Measurements from ENCODE around the gene GALNT3. TPM values are rescaled to one million over a fixed set of nuclear protein-coding genes. Genes with fewer than 3 reads are reported as not detected.

The GALNT3 gene
- total and polyA plus RNA-seq, 2 experiments from 2014 or later = 0.21 TPM; not detected in 1

DNA sequence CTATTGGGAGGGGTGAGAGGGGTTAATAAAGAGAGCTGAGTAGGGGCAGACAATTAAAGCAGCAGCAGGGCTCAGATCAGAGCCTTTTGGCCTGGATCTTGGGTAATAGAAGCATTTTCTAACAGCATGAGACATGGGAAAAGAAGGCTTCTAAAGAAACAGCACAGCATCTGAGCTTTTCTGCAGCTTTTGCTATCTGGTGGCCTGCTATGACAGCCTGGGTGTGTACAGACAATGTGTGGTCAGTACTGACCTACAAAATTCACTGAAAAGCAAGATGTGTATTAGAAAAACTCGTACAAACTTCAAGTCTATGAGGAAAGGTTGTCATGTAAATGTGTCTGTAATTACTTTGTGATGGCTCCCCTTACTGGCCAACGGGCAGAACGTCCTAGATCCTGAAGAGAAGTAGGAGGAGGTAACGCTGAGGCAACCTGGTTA lies 95.6 kb downstream of the GALNT3 start:
- DNase-seq (ENCODE audit: low read depth in 1 of 2, low spot score in 1 of 2) = peak; percentile 56 to 74
- Histone ChIP-seq H3K4me3 (no peak overlapping the region), H3K36me3 (no peaks in the 10 kb centered on the region), H3K4me1 (ENCODE audit: low read depth) (no peaks in the 10 kb centered on the region), H3K9me3 (ENCODE audit: low read depth) (no peaks in the 10 kb centered on the region), H3K27ac (no peak overlapping the region), H3K27me3 (peaks cover 3% of the 10 kb centered on the region)
- peak; percentile 59 for TF ChIP-seq CTCF (IDR thresholded peaks at IDR 0.05; ENCODE audit: low read depth, low read length)

DNA sequence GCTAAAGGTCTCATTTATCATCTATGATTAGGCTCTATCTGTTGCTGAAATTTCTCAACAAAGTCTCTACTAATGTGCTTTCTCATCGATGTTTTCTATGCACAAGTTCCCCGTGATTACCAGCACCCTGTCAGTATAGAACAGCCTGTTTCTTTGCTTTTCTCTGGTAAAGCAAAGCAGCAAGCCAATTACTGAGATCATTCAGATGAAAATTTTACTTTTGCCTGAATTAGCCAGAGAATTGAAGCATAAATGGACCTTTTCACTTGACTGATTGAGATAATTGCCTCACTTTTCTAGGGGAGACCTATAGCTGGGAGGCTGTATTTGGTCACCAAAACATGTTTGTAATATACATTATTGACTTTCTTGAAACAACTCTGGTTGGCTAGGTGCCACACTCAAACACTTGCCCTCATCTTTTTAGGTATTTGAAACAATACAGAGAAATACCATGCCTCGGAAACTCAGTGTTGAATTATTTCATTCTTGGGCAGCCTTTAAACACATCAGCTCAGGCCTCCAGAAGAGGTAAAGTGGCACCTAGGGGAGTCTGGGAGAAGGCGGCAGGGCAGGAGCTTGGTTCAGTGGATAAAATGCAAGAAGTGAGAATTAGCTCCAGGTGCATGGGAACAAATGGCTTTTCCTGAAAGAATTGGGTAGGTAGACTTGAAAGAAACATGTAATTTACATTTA lies 96.2 kb downstream of the GALNT3 start:
- Histone ChIP-seq H3K4me1 (ENCODE audit: low read depth) (no peaks in the 10 kb centered on the region), H3K4me3 (no peak overlapping the region), H3K27ac (no peak overlapping the region), H3K27me3 (peaks cover 3% of the 10 kb centered on the region), H3K36me3 (no peaks in the 10 kb centered on the region), H3K9me3 (ENCODE audit: low read depth) (no peaks in the 10 kb centered on the region)
- no peak for TF ChIP-seq CTCF (IDR thresholded peaks at IDR 0.05; ENCODE audit: low read depth, low read length)
- DNase-seq (ENCODE audit: low read depth in 1 of 2, low spot score in 1 of 2) = no peak

Other genes starting within 250 kb of the GALNT3 start
- gene TTC21B, start 159.5 kb upstream of the GALNT3 start, total RNA-seq = 14.2 and 30.1 TPM in 2 replicates
- gene TTC21B, start 159.5 kb upstream of the GALNT3 start, polyA plus RNA-seq = 13.0 and 14.0 TPM in 2 replicates